Measurements from ENCODE around the gene ZC3H11A.

The ZC3H11A gene

GRCh38 chr1:203797948-203798655, 2.7 kb downstream of the ZC3H11A start:
- 0 out of 2 replicates have a peak, but pooled peaks cover 7% of the 10 kb centered on the region for H3F3A ChIP-seq (ENCODE audit: insufficient read depth)
- no peak for TF ChIP-seq CTCF (IDR thresholded peaks at IDR 0.05; ENCODE audit: insufficient read depth, low read length, poor library complexity, severe bottlenecking)
- no peak for TF ChIP-seq EZH2phosphoT487 (conservative IDR thresholded peaks at IDR 0.05; ENCODE audit: low read length)
- H3K9ac ChIP-seq (ENCODE audit: low read length) = no peak overlapping the region
- no peaks in the 10 kb centered on the region for H3K27me3 ChIP-seq (ENCODE audit: low read length)
- no peaks in the 10 kb centered on the region for H3K9me3 ChIP-seq (ENCODE audit: insufficient read depth, low read length)
- H3K4me3 ChIP-seq (ENCODE audit: insufficient read depth, low read length, poor library complexity, severe bottlenecking) = no peak overlapping the region
- peaks cover 10% of the 10 kb centered on the region; the same call in 1 of the 2 replicates for H4K20me1 ChIP-seq (ENCODE audit: low read depth, low read length)
- no peak overlapping the region for H3K27ac ChIP-seq (ENCODE audit: low read depth, low read length)
- no peak overlapping the region for H2AFZ ChIP-seq (ENCODE audit: low read depth, low read length, severe bottlenecking)
- no peak overlapping the region for H3K4me2 ChIP-seq (ENCODE audit: low read depth, low read length, poor library complexity, severe bottlenecking)
- peaks cover 69% of the 10 kb centered on the region for H3K79me2 ChIP-seq (ENCODE audit: insufficient read depth, low read length)
- peaks cover 31% of the 10 kb centered on the region for H3K36me3 ChIP-seq (ENCODE audit: low read length)
- H3K9me2 ChIP-seq (replicated peaks; ENCODE audit: insufficient read depth, low read length) = no peaks in the 10 kb centered on the region

- Histone ChIP-seq H3K36me3 (ENCODE audit: low read length) (peaks cover 31% of the 10 kb centered on the region), H3K4me3 (ENCODE audit: insufficient read depth, low read length, poor library complexity, severe bottlenecking) (no peak overlapping the region)
Measured at GRCh38 chr1:203799157-203799556, 3.7 kb downstream of the ZC3H11A start.

DNA sequence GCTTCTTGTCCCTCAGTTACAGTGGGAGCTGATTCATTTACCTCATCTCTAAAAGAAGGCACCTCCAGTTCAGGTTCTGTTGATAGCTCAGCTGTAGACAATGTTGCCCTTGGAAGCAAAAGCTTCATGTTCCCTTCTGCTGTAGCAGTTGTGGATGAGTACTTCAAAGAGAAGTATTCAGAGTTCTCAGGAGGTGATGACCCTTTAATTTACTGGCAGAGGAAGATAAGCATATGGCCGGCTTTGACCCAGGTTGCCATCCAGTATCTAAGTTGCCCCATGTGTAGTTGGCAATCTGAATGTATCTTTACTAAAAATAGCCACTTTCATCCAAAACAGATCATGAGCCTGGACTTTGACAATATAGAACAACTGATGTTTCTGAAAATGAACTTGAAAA, 4.5 kb downstream of the ZC3H11A start:
- Histone ChIP-seq H4K20me1 (ENCODE audit: low read depth, low read length) (peaks cover 10% of the 10 kb centered on the region; the same call in 1 of the 2 replicates), H3K9ac (ENCODE audit: low read length) (no peak overlapping the region), H3K27ac (ENCODE audit: low read depth, low read length) (no peak overlapping the region), H3F3A (ENCODE audit: insufficient read depth) (0 out of 2 replicates have a peak, but pooled peaks cover 7% of the 10 kb centered on the region), H3K4me2 (ENCODE audit: low read depth, low read length, poor library complexity, severe bottlenecking) (peak overlapping the region; percentile 14), H3K9me3 (ENCODE audit: insufficient read depth, low read length) (no peaks in the 10 kb centered on the region), H3K27me3 (ENCODE audit: low read length) (no peaks in the 10 kb centered on the region), H3K36me3 (ENCODE audit: low read length) (peaks cover 31% of the 10 kb centered on the region), H3K9me2 (replicated peaks; ENCODE audit: insufficient read depth, low read length) (no peaks in the 10 kb centered on the region), H3K4me3 (ENCODE audit: insufficient read depth, low read length, poor library complexity, severe bottlenecking) (no peak overlapping the region), H2AFZ (ENCODE audit: low read depth, low read length, severe bottlenecking) (no peak overlapping the region), H3K79me2 (ENCODE audit: insufficient read depth, low read length) (peaks cover 86% of the 10 kb centered on the region)
- TF ChIP-seq CTCF (IDR thresholded peaks at IDR 0.05; ENCODE audit: insufficient read depth, low read length, poor library complexity, severe bottlenecking) (no peak), EZH2phosphoT487 (conservative IDR thresholded peaks at IDR 0.05; ENCODE audit: low read length) (no peak)

More at GRCh38 chr1:203799157-203799556, 3.7 kb downstream of the ZC3H11A start:
- Histone ChIP-seq H3K9me3 (ENCODE audit: insufficient read depth, low read length) (no peaks in the 10 kb centered on the region), H3K9ac (ENCODE audit: low read length) (no peak overlapping the region), H3K79me2 (ENCODE audit: insufficient read depth, low read length) (peaks cover 79% of the 10 kb centered on the region), H3K9me2 (replicated peaks; ENCODE audit: insufficient read depth, low read length) (no peaks in the 10 kb centered on the region), H2AFZ (ENCODE audit: low read depth, low read length, severe bottlenecking) (no peak overlapping the region), H3K4me2 (ENCODE audit: low read depth, low read length, poor library complexity, severe bottlenecking) (no peak overlapping the region), H3F3A (ENCODE audit: insufficient read depth) (0 out of 2 replicates have a peak, but pooled peaks cover 7% of the 10 kb centered on the region), H3K27me3 (ENCODE audit: low read length) (no peaks in the 10 kb centered on the region), H4K20me1 (ENCODE audit: low read depth, low read length) (peaks cover 10% of the 10 kb centered on the region; the same call in 1 of the 2 replicates), H3K27ac (ENCODE audit: low read depth, low read length) (no peak overlapping the region)
- TF ChIP-seq CTCF (IDR thresholded peaks at IDR 0.05; ENCODE audit: insufficient read depth, low read length, poor library complexity, severe bottlenecking) (no peak), EZH2phosphoT487 (conservative IDR thresholded peaks at IDR 0.05; ENCODE audit: low read length) (no peak)
